GM21786 (cell line): ENCODE results near the gene ILF3.

ENCODE experiments used
- ATAC-seq: cut with Tn5 transposase; IDR thresholded peaks from one replicate; pipeline ENCODE4 v1.9.1; 2021; ENCODE audit not compliant: unreplicated experiment

The ILF3 gene

GRCh38 chr19:10727685-10728201 lies 73.6 kb downstream of the ILF3 start:
- ATAC-seq, result no peak

- ATAC-seq, result no peak
Measured at GRCh38 chr19:10729411-10729810, 75.3 kb downstream of the ILF3 start.

- ATAC-seq, result no peak
Measured at GRCh38 chr19:10730932-10731331, 76.8 kb downstream of the ILF3 start.

- no peak for ATAC-seq
Measured at GRCh38 chr19:10735741-10736140, 81.6 kb downstream of the ILF3 start.

GRCh38 chr19:10736189-10736588 lies 82.0 kb downstream of the ILF3 start:
- ATAC-seq, result no peak

GRCh38 chr19:10736916-10737551 lies 82.9 kb downstream of the ILF3 start:
- no peak for ATAC-seq

- ATAC-seq, result no peak
Measured at GRCh38 chr19:10737722-10738121, 83.6 kb downstream of the ILF3 start.

- no peak for ATAC-seq
Measured at GRCh38 chr19:10740798-10741197, 86.7 kb downstream of the ILF3 start.
